Epithelial cell of alveolus of lung (primary cell): ENCODE data around the gene CNTN4. TPM values are rescaled to one million over a fixed set of nuclear protein-coding genes. Genes with fewer than 3 reads are reported as not detected.

ENCODE experiments used
- total RNA-seq: library from RNA; depleted of rRNA; stranded (reverse); fragments of >200 nt; gene quantifications from 2 replicates; pipeline ENCODE4 v1.2.1, GENCODE V29; 2015

Gene CNTN4
- total RNA-seq: 2.3 and 2.4 TPM in 2 replicates

DNA sequence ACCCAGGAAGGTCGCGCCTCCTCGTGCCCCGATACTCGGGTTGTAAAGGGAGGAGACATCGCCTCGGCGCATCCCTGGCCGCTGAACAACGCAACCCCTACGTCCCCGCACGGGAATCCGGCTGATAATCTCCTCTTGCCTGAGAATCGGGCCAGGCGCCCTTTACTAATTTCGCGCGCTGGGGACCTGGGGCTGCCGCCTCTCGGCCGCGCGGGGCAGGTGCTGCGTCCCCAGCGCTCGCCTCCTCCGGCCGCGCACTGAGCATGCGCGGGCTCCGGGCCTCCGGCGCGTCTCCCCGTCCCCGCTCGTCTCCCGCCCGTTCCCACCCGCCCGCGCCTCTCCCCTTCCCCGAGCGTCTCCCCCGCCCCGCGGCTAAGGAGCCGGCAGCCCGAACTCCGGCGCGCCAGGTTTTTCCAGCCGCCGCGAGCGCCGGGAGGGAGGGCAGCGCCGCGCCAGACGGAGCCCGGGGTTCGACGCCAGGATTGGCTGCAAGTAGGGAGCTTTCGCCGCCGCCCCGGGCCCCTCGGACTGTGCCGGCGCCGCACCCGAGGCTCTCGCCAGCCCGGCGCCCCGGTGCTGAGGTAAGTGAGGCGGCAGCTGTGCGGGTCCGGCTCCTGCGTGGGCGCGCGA is at the start of gene CNTN4:
CNTN4 (plus strand) TSS at position 469 of the 630 bp plus-strand sequence.

